HG02870 (cell line): ENCODE measurements around the gene TTC9B.

ENCODE experiments used
- ATAC-seq: cut with Tn5 transposase; IDR thresholded peaks from one replicate; pipeline ENCODE4 v1.9.1; 2021; ENCODE audit warnings: mild to moderate bottlenecking, moderate library complexity; ENCODE audit not compliant: unreplicated experiment

Gene TTC9B

DNA sequence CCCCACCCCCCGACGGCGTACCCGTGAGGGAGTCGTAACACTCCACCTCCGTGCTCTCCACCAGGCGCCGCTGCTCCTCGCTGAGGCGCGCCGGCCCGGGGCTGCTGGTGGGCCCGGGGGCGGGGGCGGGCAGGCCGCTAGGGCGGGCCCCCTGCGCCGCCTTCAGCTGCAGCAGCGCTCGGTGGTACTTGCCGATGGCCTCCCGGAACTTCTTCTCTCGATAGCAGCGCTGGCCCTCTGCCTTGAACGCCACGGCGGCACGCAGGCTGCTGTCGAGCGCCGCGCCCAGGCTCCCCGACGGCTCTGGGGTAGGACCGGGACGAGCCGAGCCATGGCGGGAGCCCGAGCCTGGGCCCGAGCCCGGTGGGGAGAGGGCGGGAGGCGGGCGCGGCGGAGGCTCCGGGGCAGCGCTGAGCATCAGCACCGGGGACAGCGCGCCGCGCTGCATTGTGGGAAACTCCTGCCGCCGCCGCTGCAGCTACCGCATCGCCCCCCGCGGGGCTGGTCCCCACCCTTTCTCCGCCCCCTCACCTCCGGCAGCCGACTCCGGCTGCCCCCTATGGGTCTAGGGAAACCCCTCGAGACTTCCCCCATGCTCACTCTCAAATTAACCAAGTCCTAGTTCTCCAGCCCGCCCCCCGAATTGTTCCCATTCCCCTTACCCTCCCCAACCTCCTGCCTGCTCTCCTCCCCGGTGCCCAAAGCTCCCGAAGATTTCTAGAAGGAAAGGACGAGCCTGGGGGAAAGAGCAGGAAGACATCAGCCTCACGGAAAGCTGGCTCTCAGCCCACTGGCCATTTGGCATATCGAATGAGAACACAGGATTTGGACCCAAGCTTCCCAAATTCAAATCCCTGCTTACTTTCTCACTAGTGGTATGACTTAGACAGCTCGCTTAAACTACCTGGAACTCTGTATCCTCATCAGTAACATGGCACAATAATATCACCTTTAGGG, at the start of gene TTC9B:
Gene TTC9B, minus strand, starts transcription at position 451 of the 957 bp plus-strand sequence. Its CDS starts 3 bp downstream, at position 448.
- ATAC-seq, result no peak

DNA sequence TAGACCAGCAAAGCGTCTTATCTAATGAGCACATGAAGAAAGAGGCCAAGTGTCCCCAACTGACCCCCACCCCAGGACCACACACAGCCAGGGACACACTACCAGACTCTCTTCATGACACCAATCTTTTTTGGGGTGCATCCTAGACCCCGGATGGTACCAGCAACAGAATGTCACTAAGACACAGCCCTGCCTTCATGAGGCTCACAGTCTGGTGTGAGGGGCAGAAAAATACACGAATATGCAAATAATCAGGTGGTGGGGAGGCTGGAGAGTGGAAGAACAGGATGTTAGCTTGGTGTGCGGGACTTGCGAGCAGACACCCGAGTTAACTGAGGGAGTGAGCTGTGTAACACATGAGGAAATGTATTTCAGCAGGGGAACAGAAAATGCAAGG, 49.4 kb upstream of the TTC9B start:
- no peak for ATAC-seq

DNA sequence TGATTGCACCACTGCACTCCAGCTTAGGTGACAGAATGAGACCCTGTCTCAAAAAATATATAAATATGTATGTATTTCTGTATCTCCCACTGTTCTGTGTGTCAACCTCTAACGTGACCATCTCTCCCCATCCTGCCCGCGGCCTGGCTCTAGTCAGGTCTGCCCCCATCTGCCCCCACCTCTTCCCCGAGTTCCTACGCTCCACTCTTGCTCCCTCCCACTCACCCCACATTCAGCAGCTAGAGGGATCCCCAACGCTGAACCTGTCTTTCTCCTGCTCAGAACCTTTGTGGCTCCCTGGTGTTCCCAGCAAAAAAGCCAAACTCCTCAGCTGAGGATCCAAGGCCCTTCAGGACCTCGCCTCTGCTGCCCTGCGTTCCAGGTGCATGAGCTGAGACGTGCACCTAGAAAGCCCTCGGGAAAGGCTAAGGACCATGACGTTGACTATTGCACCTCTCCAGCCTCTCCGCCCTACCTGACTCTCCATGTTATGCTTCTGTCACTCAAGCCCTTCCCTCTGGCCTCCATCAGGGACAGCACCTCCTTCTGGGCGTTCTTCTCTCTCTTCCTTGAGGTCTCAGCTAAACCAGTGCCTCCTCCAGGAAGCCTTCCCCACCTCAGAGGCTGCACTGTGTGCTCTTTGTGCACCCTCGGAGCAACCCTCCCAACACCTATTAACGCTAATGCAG, 48.9 kb upstream of the TTC9B start:
- no peak for ATAC-seq

DNA sequence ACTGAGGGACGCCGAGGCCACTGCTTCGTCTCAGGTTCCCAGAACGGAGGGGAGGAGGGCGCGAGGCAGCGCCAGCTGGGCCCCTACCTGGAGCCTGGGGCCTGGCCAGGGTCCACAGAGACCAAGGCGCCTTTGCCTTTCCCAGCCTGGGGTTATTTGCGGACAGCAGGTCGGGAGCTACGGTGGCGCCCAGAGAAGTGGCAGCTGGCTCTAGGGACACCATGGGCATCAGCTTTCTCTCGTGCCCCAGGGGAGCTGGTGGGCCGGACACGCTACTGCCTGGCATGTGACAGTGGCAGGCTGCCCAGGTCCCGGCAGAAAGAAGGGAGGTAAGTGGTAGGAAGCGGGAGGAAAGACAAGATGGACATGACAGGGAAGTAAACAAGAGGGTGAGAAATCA, 47.9 kb upstream of the TTC9B start:
- no peak for ATAC-seq

DNA sequence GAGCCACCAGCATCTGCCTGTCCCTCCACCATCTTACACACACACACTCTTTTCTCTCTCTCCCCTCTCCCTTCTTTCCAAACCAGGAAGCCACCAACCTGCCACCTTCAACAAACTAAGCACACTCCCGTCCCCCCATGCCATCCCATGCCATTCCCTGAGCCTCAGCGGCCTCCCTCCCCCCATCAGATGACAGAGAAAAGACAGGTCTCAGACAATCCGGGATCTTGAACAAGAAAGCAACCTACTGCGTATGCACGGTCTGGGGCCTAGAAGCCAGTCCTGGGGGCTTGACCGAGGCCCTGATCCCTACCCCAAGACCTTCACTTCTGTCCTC, 47.5 kb upstream of the TTC9B start:
- no peak for ATAC-seq

DNA sequence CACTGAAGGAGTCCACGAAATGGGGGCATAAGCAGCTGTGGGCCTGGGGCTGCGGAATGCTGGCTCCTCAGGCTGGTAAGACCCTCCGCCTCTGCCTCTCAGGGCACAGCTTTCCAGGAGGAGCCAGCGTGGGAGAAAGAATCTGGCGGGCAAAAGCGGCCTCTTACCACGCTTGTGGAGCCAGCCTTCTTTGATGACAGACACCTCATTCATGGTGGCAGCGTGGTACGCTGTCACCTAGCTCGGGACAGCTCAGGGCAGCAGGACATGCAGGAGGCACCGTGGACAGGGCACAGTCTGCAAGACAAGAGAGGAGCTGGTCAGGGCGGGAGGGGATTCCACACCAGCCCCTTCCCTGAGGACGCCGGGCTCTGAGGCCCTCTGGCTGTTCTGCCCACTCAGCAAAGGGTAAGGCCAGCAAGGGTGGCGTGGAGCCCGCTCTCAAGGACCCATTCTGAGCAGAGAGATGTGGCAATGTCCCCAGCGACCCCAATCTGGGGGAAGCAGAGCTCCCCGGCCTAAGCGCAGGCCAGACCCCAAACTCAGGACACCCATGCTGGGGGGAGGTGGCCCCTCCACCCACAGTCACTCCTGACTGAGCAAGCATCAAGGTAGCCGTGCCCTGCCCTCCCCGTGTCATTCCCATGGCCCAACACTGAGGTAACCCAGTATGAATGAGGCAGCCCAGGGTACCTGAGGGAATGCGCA, 47.0 kb upstream of the TTC9B start:
- no peak for ATAC-seq

DNA sequence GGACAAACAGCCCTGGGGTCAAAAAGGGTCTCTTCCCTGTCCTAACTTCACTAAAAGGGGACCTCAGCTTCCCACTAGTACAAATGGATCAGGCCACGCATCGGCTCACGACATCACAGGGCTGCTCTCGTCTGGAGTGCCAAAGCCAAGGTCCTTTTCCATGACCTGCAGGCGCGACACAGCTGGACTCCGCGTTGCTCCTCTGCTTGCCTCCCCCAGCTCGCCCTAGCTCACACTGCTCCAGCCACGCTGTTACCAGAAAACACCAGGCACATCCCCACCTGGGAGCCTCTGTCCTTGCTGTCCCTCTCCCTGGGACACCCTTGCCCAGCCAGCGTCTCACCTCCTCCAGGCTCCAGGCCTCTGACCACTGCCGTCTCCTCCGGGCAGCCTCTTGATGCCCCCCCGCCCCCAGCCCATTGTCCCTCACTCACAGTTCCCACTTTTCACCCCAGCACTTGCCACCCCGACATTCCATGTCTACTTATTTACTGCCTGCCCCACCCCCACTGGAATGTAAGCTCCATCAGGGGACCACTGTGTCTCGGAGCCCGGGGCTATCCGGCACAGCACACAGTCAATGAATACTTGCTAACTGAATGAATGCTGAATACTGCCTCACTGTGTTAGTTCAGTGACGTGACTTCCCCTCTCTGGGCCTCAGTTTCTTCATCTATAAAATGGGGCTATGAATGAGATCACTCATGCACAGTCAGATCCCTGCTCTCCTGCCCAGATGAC, 46.3 kb upstream of the TTC9B start:
- no peak for ATAC-seq

DNA sequence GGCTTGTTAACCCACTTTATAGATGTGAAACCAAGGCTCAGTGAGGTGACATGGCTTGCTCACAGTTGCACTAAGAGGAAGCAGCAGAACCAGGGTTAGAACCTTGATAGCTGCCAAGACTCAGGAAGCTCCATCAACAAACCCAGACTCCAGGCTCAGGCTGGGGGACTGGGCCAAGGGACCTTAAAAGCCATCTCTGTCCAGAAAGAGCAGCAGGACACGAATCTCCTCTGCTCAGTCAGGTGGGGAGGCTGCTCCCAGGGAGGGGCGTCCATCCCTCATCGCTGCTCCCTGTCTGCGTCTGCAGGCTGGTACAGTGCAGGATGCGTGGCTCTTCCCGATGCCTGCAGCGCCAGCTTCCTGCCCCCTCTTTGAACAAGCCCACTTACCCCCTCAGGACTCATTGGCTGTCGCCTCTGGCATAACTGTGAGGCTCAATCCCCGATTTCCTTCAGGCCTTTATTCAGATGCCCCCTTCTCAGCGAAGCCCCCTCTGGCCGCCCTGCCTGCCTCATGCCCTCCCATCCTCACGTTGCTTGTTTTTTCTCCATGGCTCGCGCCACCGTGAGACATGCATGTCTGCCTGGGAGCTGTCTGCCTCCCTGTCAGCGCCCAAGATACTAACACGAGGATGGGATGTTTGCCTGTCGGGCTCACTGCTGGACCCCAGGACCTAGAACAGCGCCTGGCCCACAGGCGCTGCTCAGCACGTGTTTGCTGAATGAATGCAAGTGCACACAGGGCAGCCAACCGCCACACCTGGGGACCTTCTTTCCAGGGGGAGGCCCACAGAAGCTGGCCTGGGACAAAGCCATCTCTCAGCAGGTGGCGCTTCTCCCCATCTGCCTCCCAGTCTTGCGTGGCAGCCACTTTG, 45.5 kb upstream of the TTC9B start:
- ATAC-seq, result no peak

DNA sequence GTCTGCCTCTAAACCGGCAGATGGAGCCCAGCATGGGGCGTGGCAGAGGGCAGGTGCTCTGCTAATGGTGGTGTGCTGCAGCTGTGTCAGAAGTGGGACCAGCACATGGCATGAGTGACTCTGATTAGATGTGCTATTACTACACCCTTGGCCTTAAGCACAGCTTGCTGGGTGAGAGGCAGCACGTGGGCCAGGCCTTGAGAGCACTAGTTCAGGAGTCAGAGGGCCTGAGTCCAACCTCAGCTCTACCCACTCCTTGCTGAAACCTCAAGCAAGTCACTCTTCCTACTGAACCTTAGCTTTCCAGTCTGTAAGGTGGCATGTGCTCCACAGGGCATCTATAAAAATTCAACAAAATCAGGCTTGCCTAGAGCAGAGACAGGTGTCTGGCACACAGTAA, 44.2 kb upstream of the TTC9B start:
- no peak for ATAC-seq

DNA sequence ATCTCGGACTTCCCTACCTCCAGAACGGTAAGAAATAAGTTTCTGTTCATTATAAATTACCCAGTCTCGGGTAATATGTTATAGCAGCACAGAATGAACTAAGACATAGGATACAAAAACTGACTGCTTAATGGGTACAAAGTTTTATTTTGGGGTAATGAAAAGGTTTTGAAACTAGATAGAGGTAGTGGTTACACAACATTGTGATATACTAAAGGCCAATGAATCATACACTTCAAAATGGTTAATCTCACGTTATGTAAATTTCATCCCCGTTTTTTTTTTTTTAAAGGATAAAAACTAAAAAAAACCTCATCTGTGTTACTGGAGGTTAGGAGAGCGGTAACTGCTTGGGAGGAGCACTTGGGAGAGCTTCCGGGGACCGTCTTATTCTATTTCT, 43.4 kb upstream of the TTC9B start:
- ATAC-seq, result no peak

DNA sequence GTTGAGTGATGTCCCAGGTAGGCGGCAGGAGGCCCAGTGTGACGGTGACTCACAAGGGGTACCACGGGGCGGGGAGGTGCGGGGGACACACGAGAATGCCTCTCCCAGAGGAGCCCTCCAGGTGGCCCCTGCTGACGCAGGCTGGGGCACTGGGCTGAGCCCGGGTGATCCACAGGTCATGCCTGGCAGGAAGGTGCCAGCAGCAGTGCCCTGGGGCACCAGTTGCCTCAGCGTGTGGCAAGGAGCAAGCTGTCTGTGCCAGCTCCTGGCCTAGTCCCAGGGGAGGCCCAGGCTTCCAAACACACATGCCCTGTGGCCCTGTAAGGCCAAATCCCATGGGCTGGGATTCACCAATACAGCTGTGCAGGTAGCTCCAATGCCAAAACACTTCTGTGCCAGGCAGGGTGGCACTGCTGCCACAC, 38.9 kb upstream of the TTC9B start:
- ATAC-seq, result no peak

DNA sequence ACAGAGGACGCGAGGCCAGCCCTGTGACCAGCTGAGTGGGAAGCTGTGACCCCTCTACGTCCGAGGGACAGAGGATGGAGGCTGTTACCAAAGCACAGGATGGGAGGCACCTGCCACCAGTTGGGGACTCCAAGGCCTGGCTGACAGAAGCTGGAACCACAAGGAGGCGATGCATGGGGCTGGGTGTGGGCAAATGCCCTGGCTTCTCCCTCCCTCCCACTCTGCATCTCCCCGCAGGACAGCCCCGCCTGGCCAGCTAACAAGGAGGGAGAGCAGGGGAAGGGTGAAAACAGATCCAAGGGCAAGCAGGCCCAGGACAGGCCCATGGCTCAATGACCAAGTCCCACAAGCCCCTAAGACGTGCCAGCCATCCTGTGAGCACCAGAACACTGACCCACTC, 38.3 kb upstream of the TTC9B start:
- no peak for ATAC-seq

DNA sequence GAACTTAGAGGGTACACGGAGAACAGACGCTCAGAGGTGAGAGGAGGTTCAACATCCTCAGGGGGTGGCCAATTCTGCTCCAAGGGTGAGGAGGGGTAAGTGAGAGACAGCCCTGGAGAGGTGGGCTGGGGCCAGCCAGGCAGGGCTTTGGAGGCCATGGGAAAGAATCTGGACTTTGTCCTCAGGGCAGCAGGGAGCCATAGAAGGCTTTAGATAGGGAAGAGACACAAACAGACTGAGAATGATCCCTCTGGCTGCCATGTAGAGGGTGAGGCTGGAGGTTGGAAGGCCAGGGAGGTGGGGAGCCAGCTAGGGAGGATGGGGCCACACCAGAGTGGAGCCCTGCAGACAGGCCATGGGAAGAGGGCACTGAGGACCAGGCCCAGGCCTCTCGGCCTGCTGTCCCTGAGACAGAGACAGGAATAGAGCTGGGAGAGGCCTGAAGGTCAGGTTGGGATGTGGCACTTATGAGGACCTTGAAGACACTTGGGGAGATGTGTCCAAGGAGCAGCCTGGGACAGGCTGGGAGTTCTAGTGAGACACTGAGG, 37.5 kb upstream of the TTC9B start:
- no peak for ATAC-seq

DNA sequence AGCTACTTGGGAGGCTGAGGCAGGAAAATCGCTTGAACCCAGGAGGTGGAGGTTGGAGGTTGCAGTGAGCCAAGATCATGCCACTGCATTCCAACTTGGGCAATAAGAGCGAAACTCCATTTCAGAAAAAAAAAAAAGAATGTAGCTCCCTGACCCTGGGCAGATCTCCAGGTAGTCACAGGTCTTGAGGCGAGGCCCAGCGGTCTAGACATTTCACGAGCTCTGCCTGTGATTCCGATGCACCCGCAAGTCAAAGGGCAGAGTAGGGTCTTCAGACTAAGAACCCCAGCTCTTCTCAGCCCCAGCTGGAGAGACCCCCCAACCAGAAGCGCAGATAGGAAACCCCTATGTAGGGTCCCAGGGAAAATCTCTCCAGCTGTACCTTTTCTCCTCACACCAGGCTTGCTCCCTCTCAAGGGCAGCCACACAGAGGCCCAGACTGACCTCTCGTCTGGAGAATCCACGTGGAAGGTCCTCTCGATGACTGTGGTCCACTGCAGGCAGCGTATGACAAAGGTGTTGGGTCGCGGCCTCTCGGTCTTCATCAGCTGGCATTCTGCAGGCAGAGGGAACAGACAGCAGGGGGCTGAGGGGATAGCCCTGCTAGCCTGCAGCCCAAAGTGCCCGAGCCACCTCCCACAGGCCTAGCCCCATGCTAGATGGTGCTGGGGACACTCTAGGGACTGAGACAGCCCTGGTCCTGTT, 36.7 kb upstream of the TTC9B start:
- no peak for ATAC-seq

DNA sequence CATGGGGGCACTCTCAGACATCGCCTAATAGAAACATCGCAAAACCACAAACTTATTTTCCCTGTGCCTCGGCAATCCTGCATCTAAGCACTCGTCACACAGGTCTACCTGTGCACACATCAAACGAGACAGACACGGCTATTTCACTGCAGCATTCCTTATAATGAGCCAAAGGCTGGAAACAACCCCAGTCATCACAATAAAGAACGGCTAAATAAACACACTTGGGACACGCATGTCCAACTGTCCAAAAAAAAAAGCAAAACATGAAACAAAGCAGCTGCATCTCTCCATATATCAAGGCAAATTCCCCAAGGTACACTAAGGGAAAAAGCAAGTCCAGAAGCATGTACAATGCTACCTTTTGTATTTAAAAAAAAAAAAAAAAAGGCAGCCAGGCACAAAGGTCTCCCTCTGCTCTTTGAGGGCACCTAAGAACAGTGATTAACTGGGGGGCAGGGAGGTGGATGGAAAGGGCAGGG, 35.5 kb upstream of the TTC9B start:
- no peak for ATAC-seq

DNA sequence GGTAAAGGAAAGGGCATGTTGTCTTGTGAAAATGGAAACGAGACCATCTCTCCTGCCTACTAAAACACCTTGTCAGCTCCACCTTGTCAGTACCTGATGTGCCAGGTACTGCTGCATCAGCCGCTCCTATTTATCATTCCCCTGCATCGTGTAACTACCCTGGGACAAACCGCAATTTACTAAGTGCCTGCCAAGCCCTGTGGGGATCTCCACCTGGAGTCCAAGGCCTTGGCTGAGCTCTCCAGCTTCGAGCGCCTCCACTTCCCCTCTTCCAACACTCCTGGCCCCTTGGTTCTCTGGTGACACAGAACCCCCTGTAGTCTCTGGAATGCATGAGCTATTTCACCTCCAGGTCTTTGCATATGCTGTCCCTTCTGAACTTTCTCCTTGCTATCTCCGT, 34.2 kb upstream of the TTC9B start:
- no peak for ATAC-seq

DNA sequence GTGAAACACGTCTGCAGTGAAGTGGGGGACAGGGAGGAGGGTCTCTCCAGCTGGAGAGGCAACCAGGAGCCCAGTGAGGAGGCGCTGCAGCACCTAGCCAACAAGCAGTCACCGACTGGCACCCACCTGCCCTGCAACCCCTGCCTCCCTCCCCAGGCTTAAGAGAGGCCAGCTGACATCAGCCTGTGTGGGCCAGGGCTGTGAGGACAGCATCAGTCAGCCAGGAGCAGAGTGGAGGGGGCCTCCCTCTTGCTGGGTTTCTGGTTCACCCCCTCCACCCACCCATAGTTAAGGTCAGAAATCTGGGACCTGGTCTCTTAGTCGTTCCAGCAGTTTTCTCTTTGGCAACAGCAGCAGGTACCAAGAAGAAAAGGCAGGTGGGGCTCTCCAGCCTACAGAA, 33.8 kb upstream of the TTC9B start:
- no peak for ATAC-seq

DNA sequence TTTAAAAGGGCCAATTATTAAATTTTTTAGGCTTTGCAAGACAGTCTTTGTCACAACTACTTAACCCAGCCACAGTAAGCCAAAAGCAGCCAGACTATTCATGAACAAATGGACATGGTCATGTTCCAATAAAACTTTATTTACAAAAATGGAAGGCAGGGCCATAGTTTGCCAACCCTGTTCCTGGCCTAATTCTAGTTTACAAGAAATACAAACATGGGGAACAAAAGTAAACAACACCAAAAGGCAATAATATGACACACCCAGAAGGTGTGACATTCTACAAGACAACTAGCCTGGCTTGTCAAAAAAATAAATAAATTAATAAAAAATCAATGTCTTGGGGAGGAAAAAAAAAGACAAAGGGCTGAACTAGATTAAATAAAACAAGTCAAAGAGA, 33.1 kb upstream of the TTC9B start:
- no peak for ATAC-seq

DNA sequence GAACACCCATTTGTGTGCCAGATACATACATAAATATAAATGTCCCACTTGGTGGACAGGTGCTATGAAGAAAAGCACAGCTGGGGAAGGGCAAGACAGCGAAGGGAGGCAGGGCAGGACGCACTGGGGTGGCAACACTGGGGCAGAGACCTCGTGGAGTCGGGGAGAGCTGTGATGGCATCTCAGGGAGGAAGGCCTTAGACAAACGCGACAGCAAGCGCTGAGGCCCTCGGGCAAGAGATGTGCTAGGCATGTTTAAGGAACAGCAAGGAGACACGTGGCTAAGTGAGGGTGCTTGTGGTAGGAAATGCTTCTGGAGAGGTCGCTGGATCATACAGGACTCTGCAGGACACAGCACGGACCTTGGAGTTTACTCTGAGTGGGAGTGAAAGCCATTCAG, 31.6 kb upstream of the TTC9B start:
- ATAC-seq, result no peak
